HG03045 (cell line): Measurements from ENCODE around the gene UNC5B.

Experiments
- ATAC-seq: cut with Tn5 transposase; IDR thresholded peaks from one replicate; pipeline ENCODE4 v1.9.1; 2021; ENCODE audit warnings: mild to moderate bottlenecking, moderate library complexity; ENCODE audit not compliant: unreplicated experiment

The UNC5B gene

DNA sequence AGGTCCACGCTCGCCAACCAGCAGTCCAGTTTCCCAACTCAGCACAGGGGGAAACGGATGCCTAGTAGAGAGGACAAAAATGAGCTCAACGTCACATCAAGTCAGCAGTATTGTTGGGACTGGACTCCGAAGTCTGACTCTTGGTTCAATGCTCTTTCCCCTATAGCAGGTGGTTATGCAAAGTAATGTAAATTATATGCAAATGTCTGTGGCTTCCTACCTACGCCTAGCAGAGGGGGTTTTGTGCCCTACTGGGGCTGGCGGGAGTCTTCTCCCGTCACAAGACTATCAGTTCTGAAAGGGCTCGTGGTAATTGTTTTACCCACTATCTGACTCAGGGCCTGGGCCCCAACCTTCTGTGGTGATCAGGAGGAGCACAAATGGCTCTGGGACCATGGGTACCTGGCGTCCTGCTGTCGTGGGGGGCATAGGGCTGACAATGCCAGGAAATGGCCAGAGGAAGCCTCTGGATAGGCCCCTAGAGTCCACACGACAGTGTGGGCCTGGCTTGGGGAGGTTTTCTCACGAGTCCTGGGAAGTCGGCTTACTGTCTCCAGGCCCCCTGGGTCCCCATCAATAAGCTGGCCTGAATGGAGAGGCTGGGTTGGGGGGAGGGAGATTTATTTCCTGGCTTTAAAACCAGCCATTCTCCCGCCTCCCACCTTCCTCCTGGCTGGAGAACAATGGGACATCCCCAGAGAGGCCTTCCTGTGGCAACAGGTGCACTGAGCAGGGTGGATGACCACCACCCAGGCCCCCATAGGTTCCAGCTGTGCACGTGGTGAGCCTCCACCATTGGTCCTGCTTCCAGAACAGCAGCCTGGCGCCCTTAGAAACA lies 41.8 kb downstream of the UNC5B start:
- no peak for ATAC-seq

DNA sequence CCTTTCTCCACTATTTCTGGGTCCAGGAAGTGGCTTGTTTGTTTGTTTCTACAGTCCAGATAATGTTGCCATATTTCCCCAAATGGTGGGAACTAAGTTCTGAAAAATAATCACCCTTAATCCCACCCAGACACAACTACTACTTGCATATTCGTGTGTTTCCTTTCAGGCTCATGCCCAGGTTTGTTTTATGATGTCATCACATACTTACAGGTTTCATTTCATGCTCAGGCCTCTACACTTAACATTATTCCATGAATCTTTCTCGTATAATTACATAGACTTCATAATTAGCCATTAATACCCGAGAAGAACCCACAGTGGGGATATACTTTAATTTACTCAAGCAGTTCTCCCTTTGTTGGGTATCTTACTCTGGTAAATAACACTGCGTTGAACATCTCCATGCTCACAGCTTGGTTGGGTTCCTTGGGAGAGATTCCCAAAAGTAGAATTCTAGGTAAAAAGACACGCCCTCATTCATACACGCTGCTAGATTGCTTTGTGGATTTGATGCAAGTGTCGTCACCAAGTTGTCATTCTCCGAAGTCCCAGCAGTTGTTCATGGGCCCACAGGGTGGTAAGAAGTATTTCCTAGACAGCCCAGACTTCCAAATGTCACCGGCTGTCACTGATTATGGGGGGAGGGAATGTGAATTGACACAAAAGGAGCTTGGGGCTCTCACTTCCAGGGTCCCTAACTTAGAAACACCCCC lies 42.6 kb downstream of the UNC5B start:
- ATAC-seq = no peak

DNA sequence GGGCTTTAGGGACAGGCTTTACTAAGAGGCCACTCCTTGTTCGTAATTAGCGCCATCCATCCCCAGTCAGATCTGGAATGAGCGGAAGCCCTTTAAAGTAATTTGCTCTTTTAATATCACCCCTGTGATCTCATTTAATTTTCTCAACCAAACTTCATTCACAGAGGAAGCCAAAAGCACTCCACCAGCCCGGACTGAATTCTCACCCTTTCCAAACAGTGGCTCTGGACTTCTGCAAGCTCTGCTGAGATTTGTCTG lies 43.1 kb downstream of the UNC5B start:
- ATAC-seq = no peak

DNA sequence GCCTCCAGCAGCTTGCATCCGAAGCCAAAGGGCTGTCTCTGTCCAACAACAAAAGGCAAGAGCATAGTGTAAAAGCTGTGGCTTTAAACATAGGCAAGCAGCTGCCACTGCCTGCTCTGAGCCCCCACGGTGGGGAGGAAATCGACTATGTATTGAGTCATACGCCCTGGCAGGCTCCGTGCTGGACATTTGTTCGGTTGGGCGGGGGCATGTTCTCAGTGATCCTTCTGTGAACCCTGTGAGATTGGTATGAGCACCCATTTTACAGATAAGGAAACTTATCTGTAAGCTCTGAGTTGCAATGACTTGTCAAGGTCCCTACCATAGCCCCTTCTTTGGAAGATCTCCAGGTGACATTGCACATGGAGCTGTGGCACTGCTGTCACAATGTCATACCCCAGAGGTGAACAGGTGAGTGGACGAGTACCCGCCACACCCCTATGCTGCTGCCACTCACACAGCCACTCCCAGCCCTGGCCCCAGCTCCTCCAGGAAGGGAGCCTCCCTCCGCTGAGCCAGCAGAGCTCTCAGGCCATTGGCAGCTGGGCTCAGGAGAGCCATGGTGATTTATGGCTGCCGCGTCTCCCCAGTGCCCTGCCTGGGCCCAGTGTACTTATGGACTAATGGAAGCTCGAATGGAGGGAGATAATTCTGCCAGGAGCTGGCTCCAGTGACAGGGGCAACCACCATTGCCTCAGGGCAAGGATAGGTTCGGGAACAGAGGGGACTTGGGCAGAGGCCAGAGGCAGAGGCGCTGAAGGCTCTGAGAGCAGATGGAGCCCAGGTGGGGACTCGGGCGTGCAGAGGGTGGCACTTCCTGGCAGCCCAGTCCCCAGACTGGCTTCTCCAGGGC lies 43.7 kb downstream of the UNC5B start:
- ATAC-seq = no peak

DNA sequence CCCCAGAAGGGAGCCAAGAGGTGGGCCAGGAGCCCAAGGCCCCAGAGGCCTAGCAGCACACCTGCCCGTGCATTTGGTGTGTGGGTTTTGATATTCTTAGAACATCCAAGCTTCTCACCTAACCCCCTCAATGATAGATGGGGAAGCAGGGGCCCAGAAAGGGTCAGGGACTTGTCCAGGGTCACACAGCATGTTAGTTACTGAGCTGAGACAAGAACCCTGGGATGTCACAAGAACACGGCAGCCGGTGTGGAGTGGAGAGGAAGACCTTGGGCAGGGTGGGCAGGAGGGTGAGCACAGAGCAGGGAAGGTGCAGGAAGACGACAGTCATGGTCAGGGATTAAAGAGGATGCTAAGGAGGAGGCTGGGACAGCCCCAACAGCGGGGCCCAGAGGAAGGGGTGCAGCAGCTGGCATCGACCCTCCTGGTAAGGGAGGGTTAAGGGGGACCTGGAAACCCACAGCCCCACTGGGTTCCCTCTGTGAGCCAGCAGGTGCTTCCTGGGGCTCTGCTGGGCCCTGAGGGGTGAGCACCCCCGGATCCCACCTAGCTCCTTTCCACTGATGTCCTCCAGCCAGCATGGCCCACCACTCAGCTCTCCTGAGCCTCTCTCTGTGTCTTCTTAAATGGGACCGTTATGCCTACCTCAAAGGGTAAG lies 44.4 kb downstream of the UNC5B start:
- ATAC-seq = no peak

DNA sequence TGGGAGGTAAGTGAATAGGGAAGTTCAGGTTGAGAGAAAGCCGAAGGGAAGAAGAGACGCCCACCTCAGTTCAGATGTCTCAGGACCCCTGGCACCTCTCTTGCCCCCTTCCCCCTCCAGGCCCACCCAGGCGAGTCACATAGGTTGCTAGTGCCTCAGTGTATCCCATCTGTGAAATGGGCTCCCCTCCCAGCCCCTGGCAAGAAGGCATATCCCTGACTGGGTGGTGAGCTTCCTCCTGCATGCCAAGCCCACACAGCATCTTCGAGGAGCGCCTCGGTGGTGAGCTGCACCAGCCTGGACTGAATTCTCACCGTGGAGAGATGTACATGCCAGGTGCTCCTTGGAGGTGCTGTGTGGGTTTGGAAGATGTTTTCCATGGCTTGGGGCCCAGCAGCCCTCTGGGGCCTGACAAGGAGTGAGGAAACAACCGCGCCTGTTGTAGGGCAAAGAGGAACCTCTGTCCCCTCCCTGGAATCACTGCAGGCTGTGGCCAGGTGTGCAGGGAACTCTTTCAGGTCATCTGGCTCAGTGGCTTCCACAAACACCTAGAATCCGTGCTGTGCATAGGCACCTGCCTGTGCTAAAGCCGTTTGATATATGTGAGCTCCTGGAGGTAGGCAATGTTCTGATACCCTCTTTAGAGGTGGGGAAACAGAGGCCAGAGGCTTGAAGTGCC lies 45.1 kb downstream of the UNC5B start:
- ATAC-seq = no peak

DNA sequence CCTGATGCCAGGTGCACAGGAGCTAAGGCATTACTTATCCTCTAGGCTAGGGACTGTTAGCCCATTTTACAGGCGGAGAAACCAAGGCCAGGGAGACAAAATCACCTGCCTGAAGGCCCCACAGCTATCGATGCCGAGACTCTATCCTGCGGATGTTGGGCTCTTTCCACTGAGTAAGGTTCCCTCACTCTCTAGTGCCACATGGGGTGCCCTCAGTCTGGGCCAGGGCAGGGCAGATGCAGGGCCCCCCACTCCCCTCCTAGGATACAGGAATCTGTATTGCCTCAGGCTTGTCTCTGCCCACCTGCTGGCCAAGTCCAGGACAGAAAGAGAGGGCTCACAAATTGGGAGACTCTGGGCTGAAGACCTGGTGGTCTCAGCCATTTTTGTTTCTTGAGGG lies 45.7 kb downstream of the UNC5B start:
- no peak for ATAC-seq

DNA sequence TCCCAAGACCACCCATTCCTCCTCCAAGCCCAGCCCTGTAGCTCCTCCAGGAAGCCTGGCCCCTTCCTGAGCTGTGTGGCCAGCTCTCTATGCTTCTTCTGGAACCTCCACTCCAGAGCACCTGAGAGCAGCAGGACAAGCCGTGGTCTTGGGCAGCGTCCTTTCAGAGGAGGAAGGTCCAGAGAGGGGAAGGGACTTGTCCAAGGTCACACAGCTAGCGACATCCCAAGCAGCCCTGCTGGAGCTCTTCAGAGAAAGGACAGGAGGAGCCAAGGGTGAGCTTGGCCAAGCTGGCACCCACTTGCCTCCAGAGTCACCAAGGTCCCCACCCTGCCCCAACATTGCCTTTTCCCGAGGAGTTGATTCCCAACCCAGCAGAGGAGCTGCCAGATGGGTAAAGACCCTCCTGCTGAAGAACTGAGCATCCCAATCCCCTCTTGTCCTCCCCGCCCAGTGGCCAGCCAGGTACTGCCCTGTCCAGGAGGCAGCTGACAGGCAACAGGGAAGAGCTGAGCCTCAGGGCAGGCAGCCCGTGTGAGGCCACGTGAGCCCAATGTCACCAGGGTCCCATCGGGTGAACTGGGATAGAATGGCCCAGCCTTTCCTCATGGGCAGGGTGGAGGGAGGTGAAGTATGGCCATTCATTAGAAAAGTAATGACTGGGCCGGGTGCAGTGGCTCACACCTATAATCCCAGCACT lies 46.2 kb downstream of the UNC5B start:
- no peak for ATAC-seq

DNA sequence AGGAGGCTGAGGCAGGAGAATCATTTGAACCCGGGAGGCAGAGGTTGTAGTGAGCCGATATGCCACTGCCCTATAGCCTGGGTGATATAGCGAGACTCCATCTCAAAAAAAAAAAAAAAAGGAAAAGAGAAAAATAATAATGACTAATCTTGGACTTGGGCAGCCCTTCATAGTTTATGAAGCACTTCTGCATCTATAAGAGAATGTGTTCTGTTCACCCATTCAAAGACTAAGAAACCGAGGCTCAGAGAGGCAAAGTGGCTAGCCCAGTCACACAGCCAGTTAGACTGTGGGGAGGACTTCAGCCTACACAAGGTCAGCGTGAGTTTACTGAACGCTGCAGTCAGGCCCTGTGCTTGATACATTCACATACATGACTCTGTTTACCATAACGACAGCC lies 46.9 kb downstream of the UNC5B start:
- no peak for ATAC-seq

DNA sequence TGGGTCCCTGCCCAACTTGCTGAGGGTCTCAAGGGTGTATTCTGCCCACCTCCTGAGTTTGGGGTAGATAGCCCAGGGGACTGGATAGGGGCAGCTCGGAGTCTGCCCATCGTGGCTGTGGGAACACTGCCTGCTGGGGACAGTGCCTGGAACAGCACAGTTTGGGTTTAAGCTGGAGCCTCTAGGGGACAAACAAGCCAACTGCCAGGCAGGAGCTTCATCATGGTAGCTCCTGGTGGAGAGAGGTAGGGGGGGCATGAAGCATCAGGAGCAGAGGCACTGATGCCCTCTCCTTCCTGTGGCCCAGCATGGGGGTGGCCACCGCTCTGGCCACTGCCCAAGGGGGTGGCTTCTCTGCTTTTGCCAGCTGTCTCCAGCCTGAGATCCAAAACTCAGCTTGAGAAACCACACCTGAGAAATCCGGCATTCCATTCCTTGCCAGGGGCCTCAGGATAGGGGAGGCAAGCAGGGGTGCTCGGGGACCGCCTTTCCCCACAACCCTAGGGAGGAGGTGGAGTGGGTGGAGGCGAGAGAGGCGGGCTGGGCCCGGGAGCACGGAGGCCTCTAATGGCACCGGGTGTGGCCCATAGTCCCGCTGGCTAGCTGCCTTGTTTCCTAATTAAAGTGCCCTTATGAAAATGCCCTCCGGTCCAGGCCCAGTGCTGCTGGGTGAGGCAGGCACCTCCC lies 47.6 kb downstream of the UNC5B start:
- no peak for ATAC-seq

DNA sequence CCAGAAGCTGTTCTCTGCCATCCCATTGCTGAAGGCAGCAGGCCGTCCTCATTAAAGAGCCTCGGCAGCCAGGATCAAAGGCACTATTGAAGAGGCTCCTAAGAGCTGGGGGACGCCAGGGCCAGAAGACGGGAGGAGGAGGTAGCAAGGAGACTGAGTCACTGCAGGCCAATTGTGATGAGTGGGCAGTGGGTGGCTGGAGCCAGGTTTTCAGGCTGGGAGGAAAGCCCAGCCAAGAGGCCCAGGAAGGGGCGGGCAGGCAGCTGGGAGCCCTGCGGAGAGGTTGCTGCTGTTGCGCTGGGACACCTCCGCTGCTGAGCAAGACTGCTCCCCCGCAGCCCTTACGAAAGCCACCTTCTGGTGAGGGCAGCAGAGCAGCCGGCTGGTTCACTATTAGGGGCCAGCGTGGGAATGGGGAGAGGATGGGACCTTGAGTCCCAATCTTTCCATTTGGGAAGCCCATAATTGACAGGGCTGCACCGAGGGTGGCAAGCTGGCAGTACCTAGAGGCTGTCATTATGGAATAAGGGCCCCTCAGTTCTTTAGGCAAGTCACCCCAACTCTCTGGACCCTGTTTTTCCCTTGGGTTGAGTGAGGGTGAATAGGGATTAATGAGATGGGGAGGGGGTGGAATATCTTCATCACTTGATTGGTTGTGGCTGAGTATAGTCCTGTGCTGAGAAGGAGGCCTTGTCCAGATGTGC lies 48.4 kb downstream of the UNC5B start:
- ATAC-seq = no peak

DNA sequence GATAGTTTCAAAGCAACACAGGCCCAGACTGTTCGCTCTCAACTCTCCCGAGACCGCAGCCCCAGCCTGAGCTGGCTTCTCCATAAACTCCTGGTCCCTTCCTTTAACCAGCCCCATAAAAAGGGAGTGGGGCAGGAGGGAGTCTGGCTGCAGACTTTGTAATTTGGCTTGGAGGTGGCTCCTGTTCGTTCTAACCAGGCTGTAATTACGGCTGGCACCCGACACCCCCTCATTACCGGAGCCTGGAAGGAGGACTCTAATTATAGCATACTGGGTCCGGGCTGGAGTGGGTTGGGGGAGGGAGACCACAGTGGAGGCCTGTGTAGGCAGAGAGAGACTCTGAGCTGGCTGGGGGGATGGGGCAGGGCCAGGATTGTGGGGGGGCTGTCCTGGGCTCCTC lies 49.7 kb downstream of the UNC5B start:
- ATAC-seq = no peak

DNA sequence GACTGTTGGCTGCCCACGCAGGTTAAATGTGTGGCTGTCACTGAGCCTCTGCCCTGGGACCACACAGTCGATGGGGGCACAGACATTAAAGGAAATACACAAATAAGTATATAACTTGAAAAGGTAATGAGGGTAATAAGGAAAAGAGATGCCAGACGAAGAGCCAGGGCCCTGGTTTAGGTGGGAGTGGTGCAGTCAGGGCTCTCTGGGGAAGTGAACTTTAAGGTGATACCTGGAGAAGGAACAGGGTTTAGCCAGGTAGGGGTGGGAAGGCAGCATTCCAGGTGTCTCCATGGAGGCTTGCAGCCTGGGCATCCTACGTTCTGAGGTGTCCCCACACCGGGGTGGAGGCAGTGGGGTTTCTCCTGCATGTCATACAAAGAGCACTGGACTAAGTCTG lies 50.4 kb downstream of the UNC5B start:
- ATAC-seq = no peak

DNA sequence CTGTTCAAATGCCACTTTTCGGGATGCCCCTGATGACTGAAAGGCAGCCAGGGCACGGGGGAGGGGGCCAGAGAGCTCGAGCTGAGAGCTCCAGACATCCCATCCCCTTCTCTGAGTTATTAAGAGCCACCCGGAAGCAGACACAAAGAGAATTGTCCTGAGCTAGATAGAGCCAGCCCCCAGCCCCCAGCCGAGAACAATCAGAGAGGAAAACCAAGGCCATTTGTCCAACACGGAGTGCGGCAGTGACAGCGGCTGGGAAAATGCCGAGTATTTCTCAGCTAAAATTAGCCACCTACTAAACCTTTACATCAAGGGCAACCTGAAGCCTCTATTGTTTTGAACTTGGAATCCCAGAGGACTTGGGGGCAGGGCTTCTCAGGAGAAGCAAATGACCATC lies 51.0 kb downstream of the UNC5B start:
- ATAC-seq = no peak

DNA sequence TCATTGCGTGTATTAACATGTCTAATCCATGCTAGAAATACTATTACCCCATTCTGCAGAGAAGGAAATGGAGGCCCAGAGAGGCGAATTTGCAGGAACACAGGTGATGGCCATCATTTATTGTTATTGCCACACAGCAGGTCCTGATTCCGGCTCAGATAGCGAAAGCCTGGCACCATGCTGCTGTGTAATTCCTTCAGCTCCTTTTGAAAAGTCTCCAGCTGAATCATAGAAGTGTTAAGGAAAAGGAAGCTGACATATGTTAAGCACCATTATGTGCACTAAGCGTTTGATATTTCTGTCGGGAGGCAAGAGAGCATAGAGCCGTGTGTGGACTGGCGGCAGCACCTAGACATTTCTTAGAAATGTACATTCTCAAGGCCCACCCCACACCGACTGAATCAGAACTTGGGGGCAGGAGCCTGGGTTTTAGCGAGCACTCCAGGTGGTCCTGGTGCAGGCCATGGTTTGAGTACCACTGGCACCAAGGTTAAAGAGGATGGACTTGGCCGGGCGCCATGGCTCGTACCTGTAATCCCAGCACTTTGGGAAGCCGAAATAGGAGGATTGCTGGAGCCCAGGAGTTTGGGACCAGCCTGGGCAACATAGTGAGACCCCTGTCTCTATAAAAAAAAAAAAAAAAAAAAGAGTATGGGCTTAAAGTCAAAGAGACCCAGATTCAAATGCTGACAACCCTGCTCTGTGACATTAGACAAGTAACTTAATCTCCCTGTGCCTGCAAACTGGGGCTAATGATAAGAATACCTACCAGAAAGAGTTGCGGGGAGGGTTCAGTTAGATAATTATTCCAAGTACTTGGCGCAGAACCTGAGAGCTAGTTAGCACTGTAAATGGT lies 52.2 kb downstream of the UNC5B start:
- ATAC-seq = no peak

DNA sequence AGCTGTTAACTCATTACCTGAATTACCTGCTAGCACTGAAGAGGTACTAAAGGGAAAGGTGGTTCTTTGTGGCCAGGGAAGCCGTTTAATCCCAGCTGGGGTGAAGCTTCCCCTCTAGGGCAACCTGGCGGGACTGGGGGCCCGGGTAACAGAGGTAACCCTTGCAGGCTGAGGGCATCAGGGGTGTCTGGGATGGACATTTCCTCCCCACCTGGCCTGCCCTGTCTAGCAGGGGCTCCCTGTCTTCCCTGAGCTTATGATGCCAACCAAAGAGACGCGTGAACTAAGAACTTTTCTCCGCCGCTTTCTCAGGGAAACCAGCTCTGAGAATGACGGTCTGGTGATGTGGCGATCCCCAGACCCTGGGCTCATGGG lies 52.8 kb downstream of the UNC5B start:
- no peak for ATAC-seq

DNA sequence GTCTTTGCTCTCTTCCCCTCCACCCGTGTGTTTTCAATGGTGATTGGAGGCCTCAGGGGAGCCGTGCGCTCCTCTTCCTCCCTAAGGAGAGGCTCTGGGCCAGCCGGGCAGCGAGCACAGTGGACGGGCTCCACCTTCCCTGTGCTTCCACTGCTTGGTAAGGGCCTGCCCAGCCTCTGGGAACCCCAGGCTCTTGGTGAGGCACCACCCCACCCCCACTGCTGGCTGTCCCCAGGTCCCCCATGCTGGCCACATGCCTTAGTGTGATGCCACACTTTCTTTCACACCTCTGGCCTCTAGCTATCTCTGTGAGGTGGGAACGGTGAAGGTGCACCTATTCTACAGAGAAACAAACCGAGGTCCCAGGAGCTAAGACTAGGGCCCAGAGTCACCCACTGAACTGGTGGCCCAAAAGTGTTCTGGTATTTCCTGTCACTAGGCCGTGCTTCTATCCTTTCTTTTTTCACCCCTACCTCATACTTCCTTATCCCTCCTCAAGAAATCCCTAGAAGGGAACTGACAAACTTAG lies 53.3 kb downstream of the UNC5B start:
- no peak for ATAC-seq
